Tibial artery (tissue), 4 donors: ENCODE data around the gene IFNGR1.

ENCODE experiments used
- DNase-seq, 2 donors: peaks; one replicate each; pipeline ENCODE4 v3.0.0-alpha.2; 2019
- H3K27ac ChIP-seq, 2 donors: fragments of 200-600 bp; sonication (generic) in 1 of 2; 1 replicate in 1 of 2; 2 replicates in 1 of 2; pipeline ENCODE4 v1.5.1; 2018 to 2019; ENCODE audit warnings: mild to moderate bottlenecking in 1 of 2
- H3K27me3 ChIP-seq, 2 donors: fragments of 200-600 bp; sonication (generic) in 1 of 2; one replicate each; pipeline versions ENCODE4 v1.5.1 to v1.6.0; 2016 to 2019
- H3K36me3 ChIP-seq, 3 donors: fragments of 200-600 bp; sonication (generic) in 2 of 3; one replicate each; pipeline ENCODE4 v1.5.1; 2016 to 2019; ENCODE audit warnings: mild to moderate bottlenecking in 2 of 3
- H3K4me1 ChIP-seq, 4 donors: fragments of 200-600 bp; sonication (generic) in 2 of 4; 1 replicate in 3 of 4; 2 replicates in 1 of 4; pipeline ENCODE4 v1.5.1; 2016 to 2019
- H3K4me3 ChIP-seq, 2 donors: fragments of 200-600 bp; sonication (generic) in 1 of 2; 1 replicate in 1 of 2; 2 replicates in 1 of 2; pipeline ENCODE4 v1.5.1; 2018 to 2019; ENCODE audit warnings: mild to moderate bottlenecking in 2 of 2
- H3K9me3 ChIP-seq, 3 donors: fragments of 200-600 bp; sonication (generic) in 1 of 3; one replicate each; pipeline ENCODE4 v1.5.1; 2016 to 2019
- CTCF ChIP-seq, 2 experiments: fragments of 200-600 bp in 1 of 2; fragments of 450-650 bp in 1 of 2; IDR thresholded peaks; one replicate each; pipeline ENCODE4 v1.5.1; 2017 to 2019; ENCODE audit warnings: antibody characterized with exemption in 2 of 2, mild to moderate bottlenecking in 1 of 2, moderate library complexity in 1 of 2
- intact Hi-C: fragments of 100-400 bp; cut with DNase I; formaldehyde crosslinking; loops from one replicate; pipeline ENCODE4 v1.15.0; 2023; ENCODE audit warnings: low total_unique reads

The IFNGR1 gene

DNA sequence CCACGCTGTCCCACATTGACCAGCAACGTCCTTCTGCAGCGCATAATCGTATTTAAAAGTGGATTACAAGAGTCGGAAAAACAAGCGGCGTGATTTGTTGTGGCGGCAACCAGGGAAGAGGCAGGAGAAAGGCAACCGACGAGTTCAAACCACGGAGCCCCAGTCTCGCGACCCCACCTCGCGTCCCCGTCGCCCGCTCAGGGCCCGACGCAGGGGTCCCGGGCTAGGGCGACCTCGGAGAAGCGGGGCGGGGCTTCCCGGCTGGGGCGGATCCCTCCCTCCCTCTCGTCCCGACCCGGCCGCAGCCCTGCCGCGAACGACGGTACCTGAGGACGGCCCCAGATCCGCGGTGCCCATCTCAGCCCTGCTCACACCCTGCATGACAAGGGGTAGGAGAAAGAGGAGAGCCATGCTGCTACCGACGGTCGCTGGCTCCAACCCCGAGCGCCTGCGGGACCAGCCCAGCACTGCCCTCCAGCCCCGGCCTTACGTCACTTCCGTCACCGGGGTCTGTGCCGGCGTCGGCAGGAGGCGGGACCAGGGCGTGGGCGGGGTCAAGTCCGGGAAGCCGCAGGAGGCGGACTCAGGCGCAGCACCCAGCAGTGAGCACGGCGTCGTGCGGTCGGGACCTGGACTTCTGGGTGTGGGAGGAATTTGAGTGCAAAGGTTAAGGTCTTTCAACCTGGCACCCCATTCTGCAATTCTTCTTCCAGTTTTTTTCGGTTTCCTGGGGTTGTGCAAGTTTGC lies at the start of gene IFNGR1:
Gene IFNGR1 (minus strand): TSS at position 469 of the 747 bp plus-strand sequence. CDS start 58 bp downstream, at position 411.
- Histone ChIP-seq H3K9me3 (no peaks in the 10 kb centered on the region), H3K36me3 (no peaks in the 10 kb centered on the region), H3K27me3 (no peaks in the 10 kb centered on the region), H3K4me3 (peak within 1 kb of the TSS; percentile 74 to 95), H3K4me1 (peaks cover 0 to 46% (median 31%) of the 10 kb centered on the region in 4 donors), H3K27ac (peak within 1 kb of the TSS; percentile 95 to 99)
- peak; percentile 97 to 98 for DNase-seq
- no peak for TF ChIP-seq CTCF (IDR thresholded peaks at IDR 0.05)
- intact Hi-C loops = no loop called here

GRCh38 chr6:137268911-137269310 lies 49.7 kb upstream of the IFNGR1 start:
- H3K27me3 ChIP-seq = no peaks in the 10 kb centered on the region
- no peak for DNase-seq
- H3K4me1 ChIP-seq = no peaks in the 10 kb centered on the region
- H3K36me3 ChIP-seq = no peaks in the 10 kb centered on the region
- H3K27ac ChIP-seq = no peak overlapping the region
- no peak for TF ChIP-seq CTCF (IDR thresholded peaks at IDR 0.05)
- H3K4me3 ChIP-seq = no peak overlapping the region
- no peaks in the 10 kb centered on the region for H3K9me3 ChIP-seq
- intact Hi-C loops = no loop called here

- intact Hi-C loops = no loop called here
- Histone ChIP-seq H3K4me1 (peaks cover 0 to 8% (median 0%) of the 10 kb centered on the region in 4 donors), H3K27me3 (no peaks in the 10 kb centered on the region), H3K9me3 (no peaks in the 10 kb centered on the region), H3K36me3 (no peaks in the 10 kb centered on the region), H3K27ac (no peak overlapping the region), H3K4me3 (no peak overlapping the region)
- no peak for DNase-seq
- no peak for TF ChIP-seq CTCF (IDR thresholded peaks at IDR 0.05)
These were observed 47.1 kb upstream of the IFNGR1 start for GRCh38 chr6:137266309-137266586.

GRCh38 chr6:137265561-137266308 lies 46.5 kb upstream of the IFNGR1 start:
- intact Hi-C loops = no loop called here
- no peak for DNase-seq
- no peak overlapping the region for H3K27ac ChIP-seq
- no peak for TF ChIP-seq CTCF (IDR thresholded peaks at IDR 0.05)
- H3K9me3 ChIP-seq = no peaks in the 10 kb centered on the region
- H3K27me3 ChIP-seq = no peaks in the 10 kb centered on the region
- H3K4me1 ChIP-seq = peaks cover 0 to 12% (median 1%) of the 10 kb centered on the region in 4 donors
- H3K36me3 ChIP-seq = no peaks in the 10 kb centered on the region
- no peak overlapping the region for H3K4me3 ChIP-seq

DNA sequence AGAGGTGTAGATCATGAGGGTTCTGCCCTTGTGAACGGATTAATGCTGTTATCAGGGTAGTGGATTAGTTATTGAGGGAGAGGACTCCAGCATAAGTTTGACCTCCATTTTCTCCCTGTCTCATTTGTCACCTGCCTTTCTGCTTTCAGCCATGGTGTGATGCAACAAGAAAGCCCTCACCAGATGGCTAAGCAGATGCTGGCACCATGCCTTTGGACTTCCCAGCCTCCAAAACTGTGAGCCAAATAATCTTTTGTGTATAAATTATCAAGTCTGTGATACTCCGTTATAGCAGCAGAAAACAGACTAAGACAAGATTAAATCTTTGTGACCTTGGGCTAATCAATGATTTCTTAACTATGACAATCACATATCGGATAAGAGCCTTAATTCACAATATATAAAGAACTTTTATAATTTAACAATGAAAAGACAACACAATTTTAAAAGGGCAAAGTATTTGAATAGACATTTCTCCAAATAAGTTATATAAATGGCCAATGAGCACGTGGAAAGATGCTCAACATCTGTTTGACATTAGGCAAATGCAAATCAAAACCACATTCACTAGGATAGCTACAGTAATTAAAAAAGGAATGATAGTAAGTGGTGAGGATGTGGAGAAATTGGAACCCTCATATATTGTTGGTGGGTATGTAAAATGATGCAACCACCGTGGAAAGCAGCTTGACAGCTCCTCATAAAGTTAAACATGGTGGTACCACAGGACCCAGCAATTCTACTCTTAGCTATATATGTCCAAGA lies 45.3 kb upstream of the IFNGR1 start:
- no peaks in the 10 kb centered on the region for H3K9me3 ChIP-seq
- DNase-seq = no peak
- intact Hi-C loops = no loop called here
- H3K4me3 ChIP-seq = no peak overlapping the region
- peaks cover 0 to 12% (median 1%) of the 10 kb centered on the region in 4 donors for H3K4me1 ChIP-seq
- no peaks in the 10 kb centered on the region for H3K27me3 ChIP-seq
- no peak for TF ChIP-seq CTCF (IDR thresholded peaks at IDR 0.05)
- H3K36me3 ChIP-seq = no peaks in the 10 kb centered on the region
- H3K27ac ChIP-seq = no peak overlapping the region
